ENCODE results near the gene HTRA3. TPM values are rescaled to one million over a fixed set of nuclear protein-coding genes. Genes with fewer than 3 reads are reported as not detected.

HTRA3 gene
- total and polyA plus RNA-seq, 4 donors, result 0.36 to 1.2 (median 1.1) TPM

GRCh38 chr4:8335848-8336247 is 66.3 kb downstream of the HTRA3 start:
- Histone ChIP-seq H3K27me3 (ENCODE audit: control insufficient read depth in 4 of 4, insufficient read depth in 4 of 4, low read length in 3 of 4) (no peaks in the 10 kb centered on the region), H3K36me3 (ENCODE audit: control insufficient read depth in 4 of 4, insufficient read depth in 3 of 4, low read depth in 1 of 4, low read length in 3 of 4) (no peaks in the 10 kb centered on the region), H3K4me1 (ENCODE audit: control insufficient read depth in 4 of 4, insufficient read depth in 4 of 4, low read length in 3 of 4) (no peaks in the 10 kb centered on the region), H3K9ac (ENCODE audit: low read depth in 1 of 2, low read length in 2 of 2) (no peak overlapping the region), H3K4me3 (ENCODE audit: low read depth in 1 of 3, low read length in 3 of 3) (no peak overlapping the region), H3K9me3 (ENCODE audit: control insufficient read depth in 4 of 4, low read length in 3 of 4) (no peaks in the 10 kb centered on the region), H3K27ac (ENCODE audit: low read depth in 1 of 2, low read length in 2 of 2) (no peak overlapping the region)
- TF ChIP-seq ZBTB33 (IDR thresholded peaks at IDR 0.05) (no peak), NR2F2 (IDR thresholded peaks at IDR 0.05) (no peak), TAF1 (conservative IDR thresholded peaks at IDR 0.05) (no peak), YY1 (IDR thresholded peaks at IDR 0.05) (no peak), RAD21 (IDR thresholded peaks at IDR 0.05) (no peak), CTCF (IDR thresholded peaks at IDR 0.05; ENCODE audit: low read depth, low read length, missing input control) (no peak)
- WGBS, result 95% methylated on average over 2 of the region's 2 CpGs
- DNase-seq (ENCODE audit: low spot score), result no peak

GRCh38 chr4:8336412-8337075 is 67.0 kb downstream of the HTRA3 start:
- H3K27ac ChIP-seq (ENCODE audit: low read depth in 1 of 2, low read length in 2 of 2), result no peak overlapping the region
- no peaks in the 10 kb centered on the region for H3K27me3 ChIP-seq (ENCODE audit: control insufficient read depth in 4 of 4, insufficient read depth in 4 of 4, low read length in 3 of 4)
- no peak for TF ChIP-seq JUND (IDR thresholded peaks at IDR 0.05)
- no peak for TF ChIP-seq GABPA (IDR thresholded peaks at IDR 0.05 in 1 of 2, conservative IDR thresholded peaks at IDR 0.05 in 1 of 2)
- TF ChIP-seq RXRA (IDR thresholded peaks at IDR 0.05), result no peak
- TF ChIP-seq HNF4G (IDR thresholded peaks at IDR 0.05), result no peak
- no peak for TF ChIP-seq EGR1 (IDR thresholded peaks at IDR 0.05; ENCODE audit: low read depth in 2 of 2)
- no peak for TF ChIP-seq HNF4A (conservative IDR thresholded peaks at IDR 0.05)
- TF ChIP-seq ZBTB33 (IDR thresholded peaks at IDR 0.05), result no peak
- TF ChIP-seq NR2F2 (IDR thresholded peaks at IDR 0.05), result no peak
- no peak for TF ChIP-seq CTCF (IDR thresholded peaks at IDR 0.05; ENCODE audit: low read depth, low read length, missing input control)
- TF ChIP-seq REST (IDR thresholded peaks at IDR 0.05), result no peak
- TF ChIP-seq RAD21 (IDR thresholded peaks at IDR 0.05), result no peak
- no peak for TF ChIP-seq MAX (IDR thresholded peaks at IDR 0.05)
- TF ChIP-seq SP1 (IDR thresholded peaks at IDR 0.05), result no peak
- no peak for TF ChIP-seq YY1 (IDR thresholded peaks at IDR 0.05)
- no peak for TF ChIP-seq ATF3 (IDR thresholded peaks at IDR 0.05)
- TF ChIP-seq FOXA2 (IDR thresholded peaks at IDR 0.05), result no peak
- no peak for TF ChIP-seq FOXA1 (IDR thresholded peaks at IDR 0.05)
- no peak for TF ChIP-seq TAF1 (conservative IDR thresholded peaks at IDR 0.05)
- DNase-seq (ENCODE audit: low spot score), result no peak
- no peak overlapping the region for H3K4me3 ChIP-seq (ENCODE audit: low read depth in 1 of 3, low read length in 3 of 3)
- 88% methylated on average over 7 of the region's 7 CpGs for WGBS
- no peaks in the 10 kb centered on the region for H3K9me3 ChIP-seq (ENCODE audit: control insufficient read depth in 4 of 4, low read length in 3 of 4)
- H3K4me1 ChIP-seq (ENCODE audit: control insufficient read depth in 4 of 4, insufficient read depth in 4 of 4, low read length in 3 of 4), result no peaks in the 10 kb centered on the region
- no peaks in the 10 kb centered on the region for H3K36me3 ChIP-seq (ENCODE audit: control insufficient read depth in 4 of 4, insufficient read depth in 3 of 4, low read depth in 1 of 4, low read length in 3 of 4)
- H3K9ac ChIP-seq (ENCODE audit: low read depth in 1 of 2, low read length in 2 of 2), result no peak overlapping the region

Data from liver (tissue), 9 donors.